GM20000 (cell line): ENCODE data around the gene MBLAC1.
"Not testable (repeated sequence)": the region's sequence is repeated elsewhere in the genome, so short reads cannot be mapped to it uniquely, and the experiment has no call there.

ENCODE experiments used
- DNase-seq: peaks from one replicate; pipeline ENCODE4 v3.0.0; 2012; ENCODE audit warnings: low spot score
- TF ChIP-seq, protein P1 (sequence below): IDR thresholded peaks from 2 replicates; pipeline ENCODE4 v1.5.1; 2012; ENCODE audit warnings: mild to moderate bottlenecking, control low read depth; ENCODE audit errors: extremely low read depth, missing control alignments

MBLAC1 gene

DNA sequence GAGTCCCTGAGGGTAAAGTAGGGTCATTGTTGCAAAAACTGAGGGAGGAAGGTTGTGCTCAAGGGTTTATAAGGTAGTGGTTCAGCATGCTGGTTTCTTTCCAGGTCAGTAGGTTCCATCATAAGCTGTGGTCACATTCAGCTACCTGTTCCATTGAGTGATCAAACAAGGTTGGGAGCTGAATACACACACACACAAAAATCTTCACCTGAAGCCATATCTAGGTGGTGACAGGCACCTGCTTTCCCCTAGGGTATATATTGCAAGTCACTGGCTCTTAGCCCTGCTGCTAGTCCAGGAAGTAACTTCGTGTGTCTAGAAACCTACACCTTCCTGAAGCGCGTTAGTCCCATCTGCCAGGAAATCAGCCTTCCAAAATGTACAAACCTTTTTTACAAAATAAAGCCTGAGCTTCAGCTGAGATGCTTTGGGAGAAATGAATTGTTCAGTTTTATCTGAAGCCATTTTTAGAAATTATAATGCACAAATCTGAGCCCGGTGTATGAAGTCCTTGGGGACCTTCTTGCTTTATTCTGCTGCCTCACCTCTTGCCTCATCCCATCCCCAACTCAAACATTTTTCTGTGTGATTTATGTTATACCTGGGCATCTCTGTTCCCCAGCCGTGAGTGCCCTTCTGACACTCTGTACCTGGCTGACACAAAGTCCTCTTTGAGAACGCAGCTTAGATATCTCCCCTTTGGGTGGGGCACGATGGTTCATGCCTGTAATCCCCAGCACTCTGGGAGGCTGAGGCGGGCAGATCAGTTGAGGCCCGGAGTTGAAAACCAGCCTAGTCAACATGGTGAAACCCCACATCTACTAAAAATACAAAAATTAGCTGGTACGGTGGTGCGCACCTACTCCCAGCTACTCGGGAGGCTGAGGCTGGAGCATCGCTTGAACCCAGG is 11.3 kb downstream of the MBLAC1 start:
- DNase-seq: no peak
- TF ChIP-seq, protein P1, sequence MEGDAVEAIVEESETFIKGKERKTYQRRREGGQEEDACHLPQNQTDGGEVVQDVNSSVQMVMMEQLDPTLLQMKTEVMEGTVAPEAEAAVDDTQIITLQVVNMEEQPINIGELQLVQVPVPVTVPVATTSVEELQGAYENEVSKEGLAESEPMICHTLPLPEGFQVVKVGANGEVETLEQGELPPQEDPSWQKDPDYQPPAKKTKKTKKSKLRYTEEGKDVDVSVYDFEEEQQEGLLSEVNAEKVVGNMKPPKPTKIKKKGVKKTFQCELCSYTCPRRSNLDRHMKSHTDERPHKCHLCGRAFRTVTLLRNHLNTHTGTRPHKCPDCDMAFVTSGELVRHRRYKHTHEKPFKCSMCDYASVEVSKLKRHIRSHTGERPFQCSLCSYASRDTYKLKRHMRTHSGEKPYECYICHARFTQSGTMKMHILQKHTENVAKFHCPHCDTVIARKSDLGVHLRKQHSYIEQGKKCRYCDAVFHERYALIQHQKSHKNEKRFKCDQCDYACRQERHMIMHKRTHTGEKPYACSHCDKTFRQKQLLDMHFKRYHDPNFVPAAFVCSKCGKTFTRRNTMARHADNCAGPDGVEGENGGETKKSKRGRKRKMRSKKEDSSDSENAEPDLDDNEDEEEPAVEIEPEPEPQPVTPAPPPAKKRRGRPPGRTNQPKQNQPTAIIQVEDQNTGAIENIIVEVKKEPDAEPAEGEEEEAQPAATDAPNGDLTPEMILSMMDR: no peak

DNA sequence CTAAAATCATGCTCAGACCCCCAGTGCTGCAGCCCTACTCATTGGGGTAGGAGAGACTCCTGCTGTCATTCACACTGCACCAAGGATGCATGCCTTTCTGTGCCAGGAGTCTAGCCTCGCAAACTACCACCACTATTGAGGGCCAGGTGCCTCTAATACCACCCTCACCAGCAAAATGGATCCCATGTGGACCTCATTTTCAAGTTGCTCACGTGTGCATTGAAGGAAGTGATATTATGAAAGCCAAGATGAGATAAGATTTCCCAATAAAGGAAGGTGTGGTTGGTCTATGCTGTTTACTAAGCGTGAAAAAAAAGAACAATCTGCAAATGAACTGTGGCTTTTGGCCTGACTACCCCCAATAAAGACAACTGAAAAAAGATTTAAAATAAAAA is 14.8 kb downstream of the MBLAC1 start:
- TF ChIP-seq, protein P1: no peak
- no peak for DNase-seq

DNA sequence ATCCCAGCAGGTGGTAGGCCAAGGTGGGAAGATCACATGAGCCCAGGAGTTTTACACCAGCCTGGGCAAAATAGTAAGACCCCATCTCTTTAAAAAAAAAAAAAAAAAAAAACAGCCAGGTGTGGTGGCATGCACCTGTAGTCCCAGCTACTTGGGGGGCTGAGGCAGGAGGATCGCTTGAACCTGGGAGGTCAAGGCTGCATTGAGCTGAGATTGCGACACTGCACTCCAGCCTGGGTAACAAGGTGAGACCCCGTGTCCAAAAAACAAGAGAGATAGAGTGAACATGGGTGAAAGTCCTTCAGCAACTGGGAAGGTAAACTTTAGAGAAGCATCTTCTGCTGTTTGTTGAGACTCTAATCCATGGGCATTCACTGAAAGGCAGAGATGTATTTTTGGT is 15.7 kb downstream of the MBLAC1 start:
- no peak for DNase-seq
- TF ChIP-seq, protein P1: no peak

DNA sequence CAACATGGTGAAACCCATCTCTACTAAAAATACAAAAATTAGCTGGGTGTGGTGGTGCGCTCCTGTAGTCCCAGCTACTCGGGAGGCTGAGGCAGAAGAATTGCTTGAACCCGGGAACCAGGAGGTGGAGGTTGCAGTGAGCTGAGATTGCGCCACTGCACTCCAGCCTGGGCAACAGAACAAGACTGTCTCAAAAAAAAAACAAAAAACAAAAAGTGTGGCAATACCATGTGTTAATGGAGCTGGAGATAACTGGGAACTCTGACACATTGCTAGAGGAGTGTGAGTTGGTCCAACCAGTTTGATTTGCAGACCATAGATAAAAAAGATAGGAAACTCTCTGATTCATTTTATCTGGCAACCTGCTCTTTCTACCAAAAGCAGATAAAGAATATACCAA is 19.6 kb downstream of the MBLAC1 start:
- DNase-seq: not testable (repeated sequence)

DNA sequence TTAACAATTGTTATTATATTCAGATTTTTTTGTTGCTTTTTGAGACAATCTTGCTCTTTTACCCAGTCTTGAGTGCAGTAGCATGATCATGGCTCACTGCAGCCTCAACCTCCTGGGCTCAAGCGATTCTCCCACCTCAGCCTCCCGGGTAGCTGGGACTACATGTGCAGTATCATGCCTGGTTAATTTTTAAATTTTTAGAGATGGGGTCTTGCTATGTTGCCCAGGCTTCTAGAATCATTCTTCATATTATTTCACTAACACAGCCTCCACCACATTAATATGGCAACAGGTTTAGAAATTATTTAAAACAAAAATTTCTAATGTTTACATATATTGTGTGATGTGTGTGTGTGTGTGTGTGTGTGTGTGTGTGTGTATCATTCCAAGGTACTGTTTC is 20.5 kb downstream of the MBLAC1 start:
- no peak for DNase-seq
- TF ChIP-seq, protein P1: no peak

DNA sequence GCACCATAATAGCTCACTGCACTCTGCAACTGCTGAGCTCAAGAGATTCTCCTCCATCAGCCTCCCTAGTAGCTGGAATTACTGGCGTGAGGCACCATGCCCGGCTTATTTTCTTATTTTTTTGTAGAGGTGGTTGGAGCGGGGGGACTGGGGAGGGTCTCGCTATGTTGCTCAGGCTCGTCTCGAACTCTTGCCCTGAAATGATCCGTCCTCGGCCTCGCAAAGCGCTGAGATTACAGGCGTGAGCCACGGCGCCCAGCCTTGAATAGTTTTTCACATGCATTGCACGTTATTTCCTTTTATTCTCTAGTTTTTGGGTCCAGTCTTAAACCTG is 21.4 kb downstream of the MBLAC1 start:
- no peak for DNase-seq
- TF ChIP-seq, protein P1: no peak

DNA sequence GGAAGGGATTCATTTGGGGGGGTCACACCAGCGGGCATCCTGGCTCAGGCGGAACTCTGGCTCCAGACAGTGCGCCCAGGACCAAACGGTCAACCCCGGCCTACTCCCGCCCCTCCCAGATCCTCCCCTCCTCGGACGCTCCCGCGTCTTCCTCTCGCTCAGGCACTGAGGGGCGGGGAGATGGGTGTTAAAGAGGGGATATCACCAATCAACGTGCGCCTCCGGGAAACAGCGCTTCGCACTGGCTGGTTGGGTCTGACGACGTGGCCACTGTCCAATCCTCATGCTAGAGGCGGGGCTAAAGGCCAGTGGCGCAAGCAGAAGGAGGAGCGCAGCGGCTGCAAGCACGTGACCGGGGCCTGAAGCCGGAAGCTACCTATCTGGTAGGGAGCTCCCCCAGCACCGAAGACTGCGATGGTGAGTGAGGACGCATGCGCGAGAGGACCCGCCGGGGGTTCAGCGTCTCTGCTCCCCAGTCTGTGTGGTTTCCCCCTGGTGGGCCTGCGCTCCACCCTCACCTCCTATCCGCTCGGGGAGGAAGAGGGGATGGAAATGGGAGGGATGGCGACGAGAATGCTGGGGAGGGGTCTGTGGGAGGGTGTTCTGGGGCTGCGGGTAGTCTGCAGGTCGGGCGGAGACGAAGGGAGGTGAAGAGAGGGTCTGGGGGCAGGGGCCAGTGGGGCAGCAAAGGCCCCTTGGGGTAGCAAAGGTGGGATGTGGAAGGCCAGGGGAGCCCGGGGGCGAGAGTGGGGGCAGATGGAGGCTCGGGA is 22.0 kb downstream of the MBLAC1 start, which contains the start of gene LAMTOR4:
TSS of gene LAMTOR4 (plus strand) at position 360 of the 770 bp plus-strand sequence. CDS start at position 415, 55 bp downstream.
- TF ChIP-seq, protein P1: no peak

More for the DNA sequence above, 22.0 kb downstream of the MBLAC1 start, which contains the start of gene LAMTOR4:
- peak; percentile 96 for DNase-seq
